Iris pigment epithelial cell (primary cell): ENCODE measurements around the gene COPS6.
"Not testable (repeated sequence)": the region's sequence is repeated elsewhere in the genome, so short reads cannot be mapped to it uniquely, and the experiment has no call there.

Experiments used
- DNase-seq: peaks from one replicate; pipeline ENCODE4 v3.0.0-alpha.2; 2011; ENCODE audit warnings: low read depth

Gene COPS6

DNA sequence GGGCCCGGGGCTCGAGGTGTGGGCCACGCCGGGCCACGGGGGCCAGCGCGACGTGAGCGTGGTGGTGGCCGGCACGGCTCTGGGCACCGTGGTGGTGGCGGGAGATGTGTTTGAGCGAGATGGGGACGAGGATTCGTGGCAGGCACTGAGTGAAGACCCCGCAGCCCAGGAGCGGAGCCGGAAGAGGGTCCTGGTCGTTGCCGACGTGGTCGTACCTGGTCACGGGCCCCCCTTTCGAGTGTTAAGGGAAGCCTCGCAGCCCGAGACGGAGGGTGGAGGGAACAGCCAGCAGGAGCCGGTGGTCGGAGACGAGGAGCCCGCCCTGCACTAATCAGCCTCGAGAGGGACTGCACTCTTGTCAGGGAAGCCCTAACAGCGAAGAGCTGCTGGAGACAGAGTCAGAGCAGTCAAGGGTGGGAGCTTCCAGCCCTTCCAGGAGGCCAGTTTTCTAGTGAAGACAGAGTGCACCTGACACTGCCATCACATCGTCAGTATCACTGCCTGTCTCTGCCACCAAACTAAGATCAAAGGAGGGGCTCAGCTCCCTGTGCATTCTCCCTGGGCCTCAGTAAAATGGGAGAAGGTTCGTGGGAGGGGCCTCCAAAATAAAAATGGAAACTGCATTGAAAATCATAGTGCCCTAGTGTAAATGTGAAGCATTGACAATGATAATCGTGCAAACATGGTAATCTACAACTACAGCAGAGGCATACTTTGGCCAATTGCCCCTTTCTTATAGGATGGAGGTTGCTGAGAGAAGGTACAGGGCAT lies 39.3 kb downstream of the COPS6 start:
- peak; percentile 17 for DNase-seq

DNA sequence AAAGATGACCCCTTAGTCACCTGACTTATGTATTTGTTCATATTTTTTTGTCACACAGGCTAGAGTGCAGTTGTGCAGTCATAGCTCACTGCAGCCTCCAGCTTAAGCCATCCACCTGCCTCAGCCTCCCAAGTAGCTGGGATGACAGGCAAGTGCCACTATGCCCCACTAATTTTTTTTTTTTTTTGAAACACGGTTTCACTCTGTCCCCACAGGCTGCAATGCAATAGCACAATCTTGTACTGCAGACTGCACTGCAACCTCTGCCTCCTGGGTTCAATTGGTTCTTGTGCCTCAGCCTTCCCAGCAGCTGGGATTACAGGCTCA lies 39.8 kb downstream of the COPS6 start:
- DNase-seq, result no peak

DNA sequence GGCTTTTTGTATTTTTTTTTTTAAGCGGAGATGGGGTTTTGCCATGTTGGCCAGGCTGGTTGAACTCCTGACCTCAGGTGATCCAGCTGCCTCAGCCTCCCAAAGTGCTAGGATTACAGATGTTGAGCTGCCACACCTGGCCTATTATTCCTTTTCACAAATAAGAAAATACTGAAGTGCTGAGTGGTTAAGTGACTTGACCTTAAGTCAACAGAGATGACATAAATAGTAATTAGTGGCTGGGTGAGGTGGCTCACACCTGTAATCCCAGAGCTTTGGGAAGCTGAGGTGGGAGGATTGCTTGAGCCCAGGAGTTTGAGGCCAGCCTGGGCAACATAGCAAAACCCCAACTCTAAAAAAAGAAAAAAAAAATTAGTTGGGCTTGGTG lies 41.4 kb downstream of the COPS6 start:
- not testable (repeated sequence) for DNase-seq

DNA sequence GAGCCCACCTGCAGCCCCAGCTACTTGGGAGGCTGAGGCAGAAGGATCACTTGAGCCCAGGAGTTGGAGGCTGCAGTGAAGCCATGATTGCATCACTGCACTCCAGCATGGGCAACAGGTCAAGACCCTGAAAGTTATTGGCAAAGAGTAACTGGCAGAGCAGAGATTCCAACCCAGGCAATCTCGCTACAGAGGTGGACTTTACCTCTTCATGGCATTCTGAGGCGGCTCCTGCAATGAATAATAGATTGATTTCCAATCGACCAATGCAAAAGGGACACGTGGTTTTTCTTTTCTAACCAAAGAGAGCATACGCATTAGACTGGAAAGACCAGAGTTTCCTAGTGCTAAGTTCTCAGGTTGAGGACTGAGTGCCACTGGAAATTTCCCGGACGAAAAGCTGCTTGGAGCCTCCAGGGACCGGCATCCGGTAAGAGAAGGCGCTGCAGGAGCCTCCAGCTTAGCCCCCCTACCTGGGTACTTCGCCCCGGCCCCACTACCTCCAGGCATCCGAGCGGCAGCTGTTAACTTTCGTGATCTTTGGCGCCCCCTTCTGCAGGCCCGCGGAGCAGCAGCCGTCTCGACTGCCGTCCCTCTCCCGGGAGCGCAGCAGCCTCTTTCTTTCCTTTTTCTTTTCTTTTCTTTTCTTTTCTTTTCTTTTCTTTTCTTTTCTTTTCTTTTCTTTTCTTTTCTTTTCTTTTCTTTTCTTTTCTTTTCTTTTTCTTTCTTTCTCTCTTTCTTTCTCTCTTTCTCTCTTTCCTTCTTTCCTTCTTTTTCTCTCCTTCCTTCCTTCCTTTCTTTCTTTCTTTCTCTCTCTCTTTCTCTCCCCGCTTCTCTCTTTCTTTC lies 42.1 kb downstream of the COPS6 start:
- DNase-seq, result peak; percentile 39

DNA sequence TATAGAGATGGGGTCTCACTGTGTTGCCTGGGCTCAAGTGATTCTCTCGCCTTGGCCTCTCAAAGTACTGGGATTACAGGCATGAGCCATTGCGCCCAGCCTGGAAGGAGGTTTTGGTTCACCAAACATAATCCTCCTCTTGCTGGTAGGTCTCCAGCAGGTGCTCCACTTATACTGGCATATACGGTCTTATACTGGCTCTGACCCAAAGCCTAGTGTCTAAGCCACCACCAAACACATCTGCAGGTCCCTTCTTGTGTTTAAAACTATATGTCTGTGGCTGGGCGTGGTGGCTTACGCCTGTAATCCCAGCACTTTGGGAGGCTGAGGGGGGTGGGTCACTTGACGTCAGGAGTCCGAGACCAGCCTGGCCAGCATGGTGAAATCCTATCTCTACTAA lies 43.4 kb downstream of the COPS6 start:
- DNase-seq, result no peak

DNA sequence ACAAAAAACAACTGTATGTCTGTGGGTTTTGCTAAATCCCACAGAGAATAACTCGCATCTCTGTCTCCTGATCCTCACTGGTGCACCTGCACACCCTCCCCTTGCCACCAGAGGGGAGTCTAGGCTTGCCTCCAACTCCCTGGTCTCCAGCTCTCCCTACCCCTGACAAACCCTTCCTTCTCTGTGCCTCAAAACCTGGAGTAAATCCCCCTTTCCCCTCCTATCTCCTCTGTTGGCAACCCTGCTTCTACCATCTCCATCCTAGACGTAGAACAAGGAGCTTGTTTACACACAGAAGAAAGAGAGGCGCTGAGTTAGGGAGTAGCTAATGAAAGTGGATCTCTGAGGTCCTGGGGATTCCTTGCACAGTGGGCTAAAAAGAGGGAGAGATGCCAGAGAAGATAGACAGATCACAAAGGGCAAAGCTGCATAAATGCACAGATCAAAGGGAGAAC lies 44.0 kb downstream of the COPS6 start:
- peak; percentile 69 for DNase-seq

DNA sequence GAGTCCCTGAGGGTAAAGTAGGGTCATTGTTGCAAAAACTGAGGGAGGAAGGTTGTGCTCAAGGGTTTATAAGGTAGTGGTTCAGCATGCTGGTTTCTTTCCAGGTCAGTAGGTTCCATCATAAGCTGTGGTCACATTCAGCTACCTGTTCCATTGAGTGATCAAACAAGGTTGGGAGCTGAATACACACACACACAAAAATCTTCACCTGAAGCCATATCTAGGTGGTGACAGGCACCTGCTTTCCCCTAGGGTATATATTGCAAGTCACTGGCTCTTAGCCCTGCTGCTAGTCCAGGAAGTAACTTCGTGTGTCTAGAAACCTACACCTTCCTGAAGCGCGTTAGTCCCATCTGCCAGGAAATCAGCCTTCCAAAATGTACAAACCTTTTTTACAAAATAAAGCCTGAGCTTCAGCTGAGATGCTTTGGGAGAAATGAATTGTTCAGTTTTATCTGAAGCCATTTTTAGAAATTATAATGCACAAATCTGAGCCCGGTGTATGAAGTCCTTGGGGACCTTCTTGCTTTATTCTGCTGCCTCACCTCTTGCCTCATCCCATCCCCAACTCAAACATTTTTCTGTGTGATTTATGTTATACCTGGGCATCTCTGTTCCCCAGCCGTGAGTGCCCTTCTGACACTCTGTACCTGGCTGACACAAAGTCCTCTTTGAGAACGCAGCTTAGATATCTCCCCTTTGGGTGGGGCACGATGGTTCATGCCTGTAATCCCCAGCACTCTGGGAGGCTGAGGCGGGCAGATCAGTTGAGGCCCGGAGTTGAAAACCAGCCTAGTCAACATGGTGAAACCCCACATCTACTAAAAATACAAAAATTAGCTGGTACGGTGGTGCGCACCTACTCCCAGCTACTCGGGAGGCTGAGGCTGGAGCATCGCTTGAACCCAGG lies 49.3 kb downstream of the COPS6 start:
- no peak for DNase-seq

DNA sequence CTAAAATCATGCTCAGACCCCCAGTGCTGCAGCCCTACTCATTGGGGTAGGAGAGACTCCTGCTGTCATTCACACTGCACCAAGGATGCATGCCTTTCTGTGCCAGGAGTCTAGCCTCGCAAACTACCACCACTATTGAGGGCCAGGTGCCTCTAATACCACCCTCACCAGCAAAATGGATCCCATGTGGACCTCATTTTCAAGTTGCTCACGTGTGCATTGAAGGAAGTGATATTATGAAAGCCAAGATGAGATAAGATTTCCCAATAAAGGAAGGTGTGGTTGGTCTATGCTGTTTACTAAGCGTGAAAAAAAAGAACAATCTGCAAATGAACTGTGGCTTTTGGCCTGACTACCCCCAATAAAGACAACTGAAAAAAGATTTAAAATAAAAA lies 52.8 kb downstream of the COPS6 start:
- DNase-seq, result no peak
